Astrocyte (in vitro differentiated cells and primary cell): ENCODE results near the gene GALNT7. TPM values are rescaled to one million over a fixed set of nuclear protein-coding genes. Genes with fewer than 3 reads are reported as not detected.

ENCODE experiments used
- DNase-seq: peaks from one replicate; pipeline ENCODE4 v3.0.0-alpha.2; 2010; ENCODE audit warnings: low read depth
- FAIRE-seq: peaks from 2 replicates; lab custom pipeline; 2011; peaks lifted over from hg19 to GRCh38; lab: Jason Lieb, UNC
- H2AFZ ChIP-seq: 2 replicates; pipeline ENCODE4 v1.6.0; 2012; ENCODE audit warnings: low read depth, low read length, inconsistent platforms
- H3K27ac ChIP-seq: 2 replicates; pipeline ENCODE4 v1.5.1; 2011; ENCODE audit warnings: low read depth, low read length, inconsistent platforms
- H3K27me3 ChIP-seq: 2 replicates; pipeline ENCODE4 v1.6.0; 2011; ENCODE audit warnings: low read length, inconsistent platforms; ENCODE audit not compliant: insufficient read depth
- H3K36me3 ChIP-seq: 2 replicates; pipeline ENCODE4 v1.5.1; 2011; ENCODE audit warnings: low read length, inconsistent platforms; ENCODE audit not compliant: insufficient read depth
- H3K4me1 ChIP-seq: 2 replicates; pipeline ENCODE4 v1.5.1; 2011; ENCODE audit warnings: low read length, inconsistent platforms; ENCODE audit not compliant: insufficient read depth
- H3K4me2 ChIP-seq: 2 replicates; pipeline ENCODE4 v1.6.0; 2012; ENCODE audit warnings: low read length, inconsistent platforms
- H3K4me3 ChIP-seq: 2 replicates; pipeline ENCODE4 v1.5.1; 2011; ENCODE audit warnings: low read depth, mild to moderate bottlenecking, low read length, inconsistent platforms; ENCODE audit not compliant: insufficient read depth
- H3K79me2 ChIP-seq: 2 replicates; pipeline ENCODE4 v1.6.0; 2012; ENCODE audit warnings: mild to moderate bottlenecking, low read length, inconsistent platforms; ENCODE audit not compliant: insufficient read depth
- H3K9ac ChIP-seq: 2 replicates; pipeline ENCODE4 v1.6.0; 2012; ENCODE audit warnings: mild to moderate bottlenecking, low read length, inconsistent platforms
- H3K9me3 ChIP-seq: 2 replicates; pipeline ENCODE4 v1.5.1; 2012; ENCODE audit warnings: low read depth, mild to moderate bottlenecking, low read length, inconsistent platforms; ENCODE audit not compliant: insufficient read depth
- H4K20me1 ChIP-seq: 2 replicates; pipeline ENCODE4 v1.6.0; 2012; ENCODE audit warnings: low read length, inconsistent platforms; ENCODE audit not compliant: insufficient read depth
- H3K27ac Mint-ChIP-seq: one replicate; pipeline ENCODE4 v1.8.0; 2021; ENCODE audit warnings: mild to moderate bottlenecking, mixed read lengths; ENCODE audit not compliant: unreplicated experiment
- H3K27me3 Mint-ChIP-seq: one replicate; pipeline ENCODE4 v1.8.0; 2021; ENCODE audit warnings: low read depth, mixed read lengths; ENCODE audit not compliant: unreplicated experiment
- H3K36me3 Mint-ChIP-seq: one replicate; pipeline ENCODE4 v1.8.0; 2021; ENCODE audit warnings: low read depth, mixed read lengths; ENCODE audit not compliant: unreplicated experiment
- H3K4me1 Mint-ChIP-seq: one replicate; pipeline ENCODE4 v1.8.0; 2021; ENCODE audit warnings: low read depth, mixed read lengths; ENCODE audit not compliant: unreplicated experiment
- H3K4me3 Mint-ChIP-seq: one replicate; pipeline ENCODE4 v1.8.0; 2021; ENCODE audit warnings: mild to moderate bottlenecking, moderate library complexity, mixed read lengths; ENCODE audit not compliant: unreplicated experiment
- H3K9me3 Mint-ChIP-seq: one replicate; pipeline ENCODE4 v1.8.0; 2021; ENCODE audit warnings: mild to moderate bottlenecking, mixed read lengths; ENCODE audit not compliant: unreplicated experiment
- CTCF ChIP-seq: IDR thresholded peaks from 2 replicates; pipeline ENCODE4 v1.5.1; 2011; ENCODE audit warnings: low read depth, mild to moderate bottlenecking, inconsistent platforms, low read length, moderate library complexity; ENCODE audit not compliant: insufficient read depth
- EZH2 ChIP-seq: IDR thresholded peaks from 2 replicates; pipeline ENCODE4 v1.6.1; 2012; ENCODE audit warnings: mild to moderate bottlenecking, low read length, inconsistent platforms; ENCODE audit not compliant: insufficient read depth
- total RNA-seq: library from RNA; stranded (reverse); gene quantifications from 2 replicates; pipeline ENCODE4 v1.2.1, GENCODE V29; 2021

GALNT7 gene
- total RNA-seq, 1 donor from 2014 or later, result 97.6 TPM

DNA sequence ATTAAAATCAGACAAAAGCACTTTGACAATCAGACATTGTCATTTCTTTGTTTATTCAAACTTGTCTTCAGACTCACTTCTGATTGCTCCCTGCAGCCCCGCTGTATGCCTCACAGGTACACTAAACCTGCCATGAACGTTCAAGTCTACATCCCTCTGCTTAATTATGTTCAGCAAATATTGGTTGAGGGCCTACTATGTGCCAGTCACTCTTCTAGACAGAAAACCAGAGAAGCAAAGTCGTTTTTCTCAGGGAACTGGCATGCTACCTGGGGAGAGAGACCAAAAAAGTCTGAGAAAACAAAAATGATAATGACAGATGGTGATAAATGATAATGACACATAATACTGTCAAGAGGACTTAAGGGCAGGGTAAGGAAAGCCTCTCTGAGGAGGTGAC is 146.1 kb downstream of the GALNT7 start:
- no peak overlapping the region for H3K9ac ChIP-seq
- H3K79me2 ChIP-seq, result no peaks in the 10 kb centered on the region
- FAIRE-seq, result no peak
- Mint-ChIP-seq H3K4me3 (no peak overlapping the region), H3K27ac (no peak overlapping the region), H3K9me3 (no peaks in the 10 kb centered on the region), H3K4me1 (peaks cover 4% of the 10 kb centered on the region), H3K27me3 (no peaks in the 10 kb centered on the region), H3K36me3 (peaks cover 4% of the 10 kb centered on the region)
- no peaks in the 10 kb centered on the region for H3K36me3 ChIP-seq
- H3K4me1 ChIP-seq, result no peaks in the 10 kb centered on the region
- H3K4me3 ChIP-seq, result no peak overlapping the region
- no peak overlapping the region for H3K4me2 ChIP-seq
- H4K20me1 ChIP-seq, result no peaks in the 10 kb centered on the region
- no peaks in the 10 kb centered on the region for H3K27me3 ChIP-seq
- DNase-seq, result no peak
- no peaks in the 10 kb centered on the region for H3K9me3 ChIP-seq
- no peak overlapping the region for H2AFZ ChIP-seq
- no peak for TF ChIP-seq EZH2
- no peak for TF ChIP-seq CTCF
- H3K27ac ChIP-seq, result no peak overlapping the region

DNA sequence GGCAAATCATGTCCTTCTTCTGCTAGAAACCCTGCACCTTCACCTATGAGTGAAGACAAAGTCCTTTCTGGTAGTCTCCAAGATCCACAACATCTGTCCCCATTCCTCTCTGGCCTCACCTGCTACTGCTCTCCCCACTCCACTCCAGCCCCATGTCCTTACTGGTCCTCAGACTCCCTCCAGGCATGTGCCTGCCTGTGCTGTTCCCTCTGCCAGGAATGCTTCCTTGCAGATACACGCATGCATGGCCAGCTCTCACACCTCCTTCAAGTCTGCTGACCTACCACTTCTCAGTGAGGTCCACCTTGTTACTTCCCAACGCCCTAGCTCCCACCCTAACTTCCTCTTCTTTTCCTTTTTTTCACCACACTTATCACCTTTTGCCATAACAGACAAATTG is 147.4 kb downstream of the GALNT7 start:
- FAIRE-seq (no peak), DNase-seq (no peak)
- Histone ChIP-seq H3K36me3 (no peaks in the 10 kb centered on the region), H2AFZ (no peak overlapping the region), H4K20me1 (no peaks in the 10 kb centered on the region), H3K4me3 (no peak overlapping the region), H3K79me2 (no peaks in the 10 kb centered on the region), H3K27ac (no peak overlapping the region), H3K4me2 (no peak overlapping the region), H3K4me1 (no peaks in the 10 kb centered on the region), H3K9me3 (no peaks in the 10 kb centered on the region), H3K9ac (no peak overlapping the region), H3K27me3 (no peaks in the 10 kb centered on the region)
- Mint-ChIP-seq H3K4me3 (no peak overlapping the region), H3K27me3 (no peaks in the 10 kb centered on the region), H3K36me3 (peaks cover 4% of the 10 kb centered on the region), H3K4me1 (peaks cover 4% of the 10 kb centered on the region), H3K9me3 (no peaks in the 10 kb centered on the region), H3K27ac (no peak overlapping the region)
- TF ChIP-seq CTCF (no peak), EZH2 (no peak)

- FAIRE-seq (no peak), DNase-seq (no peak)
- Mint-ChIP-seq H3K4me1 (peaks cover 4% of the 10 kb centered on the region), H3K4me3 (no peak overlapping the region), H3K27me3 (no peaks in the 10 kb centered on the region), H3K36me3 (peaks cover 2% of the 10 kb centered on the region), H3K9me3 (no peaks in the 10 kb centered on the region), H3K27ac (no peak overlapping the region)
- H3K27me3 ChIP-seq, result no peaks in the 10 kb centered on the region
- no peak overlapping the region for H3K4me3 ChIP-seq
- H3K27ac ChIP-seq, result no peak overlapping the region
- TF ChIP-seq CTCF (no peak), EZH2 (no peak)
- H2AFZ ChIP-seq, result no peak overlapping the region
- no peaks in the 10 kb centered on the region for H3K79me2 ChIP-seq
- no peak overlapping the region for H3K4me2 ChIP-seq
- no peaks in the 10 kb centered on the region for H4K20me1 ChIP-seq
- H3K9me3 ChIP-seq, result no peaks in the 10 kb centered on the region
- H3K4me1 ChIP-seq, result no peaks in the 10 kb centered on the region
- H3K9ac ChIP-seq, result no peak overlapping the region
- H3K36me3 ChIP-seq, result no peaks in the 10 kb centered on the region
Observed at GRCh38 chr4:173317004-173317403, 148.4 kb downstream of the GALNT7 start.
